Ishikawa (cell line): ENCODE results near the gene DYRK1B.
A peak's percentile ranks its signal among the peaks of the same experiment; 100 is the strongest.
"Not testable (repeated sequence)": the region's sequence is repeated elsewhere in the genome, so short reads cannot be mapped to it uniquely, and the experiment has no call there.

Experiments used
- CEBPB ChIP-seq: IDR thresholded peaks from 2 replicates; pipeline ENCODE4 v1.6.1; 2012
- CREB1 ChIP-seq: IDR thresholded peaks from 2 replicates; pipeline ENCODE4 v1.6.1; 2012; ENCODE audit warnings: low read depth
- EGR1 ChIP-seq: IDR thresholded peaks from 2 replicates; pipeline ENCODE4 v1.6.1; 2012
- EP300 ChIP-seq: IDR thresholded peaks from 2 replicates; pipeline ENCODE4 v1.6.1; 2012; ENCODE audit warnings: borderline replicate concordance
- NFIC ChIP-seq: IDR thresholded peaks from 2 replicates; pipeline ENCODE4 v1.6.1; 2012
- RAD21 ChIP-seq: IDR thresholded peaks from 2 replicates; pipeline ENCODE4 v1.6.1; 2012; ENCODE audit warnings: low read depth
- TAF1 ChIP-seq: IDR thresholded peaks from 2 replicates; pipeline ENCODE4 v1.6.1; 2012; ENCODE audit warnings: low read depth, mild to moderate bottlenecking
- TCF12 ChIP-seq: IDR thresholded peaks from 2 replicates; pipeline ENCODE4 v1.6.1; 2012; ENCODE audit warnings: low read depth
- TEAD4 ChIP-seq: IDR thresholded peaks from 2 replicates; pipeline ENCODE4 v1.6.1; 2012
- YY1 ChIP-seq: IDR thresholded peaks from 2 replicates; pipeline ENCODE4 v1.6.1; 2012; ENCODE audit warnings: low read depth
- ZBTB7A ChIP-seq: IDR thresholded peaks from 2 replicates; pipeline ENCODE4 v1.6.1; 2012; ENCODE audit warnings: low read depth
- TF ChIP-seq, protein P1 (sequence below): IDR thresholded peaks from 2 replicates; pipeline ENCODE4 v1.6.1; 2012; ENCODE audit warnings: low read depth, mild to moderate bottlenecking
- TF ChIP-seq, protein P2 (sequence below): IDR thresholded peaks from 2 replicates; pipeline ENCODE4 v1.6.1; 2012

DNA sequence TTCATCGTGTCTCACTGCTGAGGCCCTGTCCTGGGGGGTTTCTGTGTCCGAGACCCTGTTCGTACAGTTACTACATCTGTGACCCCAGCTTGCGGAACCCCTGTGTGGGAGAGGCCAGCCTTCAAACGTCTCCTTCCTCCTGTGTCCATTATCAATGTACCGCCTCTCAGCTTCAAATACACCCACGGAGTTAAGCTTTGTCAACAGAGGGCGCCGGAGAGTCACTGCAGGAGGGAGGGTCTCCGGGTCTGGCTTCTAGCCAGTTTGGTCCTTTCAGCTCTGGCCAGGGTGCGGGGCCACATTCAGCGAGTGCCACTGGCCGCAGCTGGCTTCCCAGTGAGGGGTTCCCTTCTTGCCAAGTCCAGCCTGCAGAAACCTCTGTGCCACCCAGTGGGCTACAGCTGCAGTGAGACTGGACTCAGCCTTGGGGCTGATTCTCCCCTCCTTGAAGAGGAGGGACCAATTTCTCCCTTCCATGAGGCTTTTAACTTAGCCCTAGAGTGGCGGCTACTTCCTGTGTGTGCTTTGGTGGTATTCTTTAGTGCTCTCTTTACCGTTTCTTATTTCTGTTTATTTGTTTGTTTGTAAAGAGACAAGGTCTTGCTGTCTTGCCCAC lies 47.6 kb upstream of the DYRK1B start:
- TF ChIP-seq, protein P1, sequence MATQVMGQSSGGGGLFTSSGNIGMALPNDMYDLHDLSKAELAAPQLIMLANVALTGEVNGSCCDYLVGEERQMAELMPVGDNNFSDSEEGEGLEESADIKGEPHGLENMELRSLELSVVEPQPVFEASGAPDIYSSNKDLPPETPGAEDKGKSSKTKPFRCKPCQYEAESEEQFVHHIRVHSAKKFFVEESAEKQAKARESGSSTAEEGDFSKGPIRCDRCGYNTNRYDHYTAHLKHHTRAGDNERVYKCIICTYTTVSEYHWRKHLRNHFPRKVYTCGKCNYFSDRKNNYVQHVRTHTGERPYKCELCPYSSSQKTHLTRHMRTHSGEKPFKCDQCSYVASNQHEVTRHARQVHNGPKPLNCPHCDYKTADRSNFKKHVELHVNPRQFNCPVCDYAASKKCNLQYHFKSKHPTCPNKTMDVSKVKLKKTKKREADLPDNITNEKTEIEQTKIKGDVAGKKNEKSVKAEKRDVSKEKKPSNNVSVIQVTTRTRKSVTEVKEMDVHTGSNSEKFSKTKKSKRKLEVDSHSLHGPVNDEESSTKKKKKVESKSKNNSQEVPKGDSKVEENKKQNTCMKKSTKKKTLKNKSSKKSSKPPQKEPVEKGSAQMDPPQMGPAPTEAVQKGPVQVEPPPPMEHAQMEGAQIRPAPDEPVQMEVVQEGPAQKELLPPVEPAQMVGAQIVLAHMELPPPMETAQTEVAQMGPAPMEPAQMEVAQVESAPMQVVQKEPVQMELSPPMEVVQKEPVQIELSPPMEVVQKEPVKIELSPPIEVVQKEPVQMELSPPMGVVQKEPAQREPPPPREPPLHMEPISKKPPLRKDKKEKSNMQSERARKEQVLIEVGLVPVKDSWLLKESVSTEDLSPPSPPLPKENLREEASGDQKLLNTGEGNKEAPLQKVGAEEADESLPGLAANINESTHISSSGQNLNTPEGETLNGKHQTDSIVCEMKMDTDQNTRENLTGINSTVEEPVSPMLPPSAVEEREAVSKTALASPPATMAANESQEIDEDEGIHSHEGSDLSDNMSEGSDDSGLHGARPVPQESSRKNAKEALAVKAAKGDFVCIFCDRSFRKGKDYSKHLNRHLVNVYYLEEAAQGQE, result not testable (repeated sequence)
- TF ChIP-seq EGR1, TAF1, CREB1, TCF12, EP300, TEAD4, YY1, CEBPB: not testable (repeated sequence)
- TF ChIP-seq RAD21 (peak; percentile 44), NFIC (peak; percentile 50; the same call in 1 of the 2 replicates), ZBTB7A (peak; percentile 55; the same call in 1 of the 2 replicates)
- TF ChIP-seq, protein P2, sequence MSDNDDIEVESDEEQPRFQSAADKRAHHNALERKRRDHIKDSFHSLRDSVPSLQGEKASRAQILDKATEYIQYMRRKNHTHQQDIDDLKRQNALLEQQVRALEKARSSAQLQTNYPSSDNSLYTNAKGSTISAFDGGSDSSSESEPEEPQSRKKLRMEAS, result not testable (repeated sequence)
